ENCODE data around the gene ARCN1. TPM values are rescaled to one million over a fixed set of nuclear protein-coding genes. Genes with fewer than 3 reads are reported as not detected.

The ARCN1 gene
- 100 to 1,000 TPM in 3 of 4 donors, 10 to 100 TPM in 1; 89.7 to 135 (median 117) TPM for total RNA-seq

DNA sequence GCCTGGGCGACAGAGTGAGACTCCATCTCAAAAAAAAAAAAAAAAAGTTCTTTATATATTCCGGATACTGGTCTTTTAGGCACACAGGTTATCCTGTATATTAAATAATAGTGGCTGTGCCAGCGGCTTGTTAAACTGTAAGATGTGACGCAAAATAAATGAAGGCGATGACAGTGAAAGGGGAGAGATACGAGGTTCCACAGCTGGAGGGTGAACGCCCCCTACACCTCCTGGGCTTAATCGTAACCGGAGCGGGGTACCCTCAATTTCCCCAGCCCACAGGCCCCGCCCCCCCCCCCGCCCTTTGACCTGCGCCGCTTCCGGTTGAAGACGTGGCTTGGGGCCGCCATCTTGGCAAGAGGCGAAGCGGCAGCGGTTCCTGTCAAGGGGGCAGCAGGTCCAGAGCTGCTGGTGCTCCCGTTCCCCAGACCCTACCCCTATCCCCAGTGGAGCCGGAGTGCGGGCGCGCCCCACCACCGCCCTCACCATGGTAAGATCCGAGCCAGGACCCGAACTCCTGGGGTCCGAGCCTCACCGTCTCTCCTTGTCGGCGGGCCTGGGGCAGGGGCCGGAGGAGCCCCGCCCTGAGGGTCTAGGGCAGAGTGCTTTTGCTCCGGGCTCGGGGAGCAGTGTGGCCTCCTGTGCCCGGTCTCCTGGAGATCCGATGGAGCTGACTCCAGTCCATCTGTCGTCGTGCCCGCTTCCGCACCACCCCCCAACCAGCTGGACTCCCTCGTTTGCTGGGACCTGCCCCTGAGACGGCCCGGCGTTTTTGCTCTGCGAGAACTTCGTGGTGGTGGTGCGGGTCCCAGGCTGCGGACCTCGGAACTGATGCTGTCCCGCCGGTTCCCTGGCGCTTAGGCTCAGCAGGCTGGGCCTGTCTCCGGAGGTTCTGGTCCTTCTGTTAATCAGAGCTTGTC is at the start of gene ARCN1:
Gene ARCN1 (plus strand): TSS at position 349 of the 920 bp plus-strand sequence. CDS start 139 bp downstream, at position 488.
- no peak for DNase-seq (ENCODE audit: low spot score)
- TF ChIP-seq, protein P1, sequence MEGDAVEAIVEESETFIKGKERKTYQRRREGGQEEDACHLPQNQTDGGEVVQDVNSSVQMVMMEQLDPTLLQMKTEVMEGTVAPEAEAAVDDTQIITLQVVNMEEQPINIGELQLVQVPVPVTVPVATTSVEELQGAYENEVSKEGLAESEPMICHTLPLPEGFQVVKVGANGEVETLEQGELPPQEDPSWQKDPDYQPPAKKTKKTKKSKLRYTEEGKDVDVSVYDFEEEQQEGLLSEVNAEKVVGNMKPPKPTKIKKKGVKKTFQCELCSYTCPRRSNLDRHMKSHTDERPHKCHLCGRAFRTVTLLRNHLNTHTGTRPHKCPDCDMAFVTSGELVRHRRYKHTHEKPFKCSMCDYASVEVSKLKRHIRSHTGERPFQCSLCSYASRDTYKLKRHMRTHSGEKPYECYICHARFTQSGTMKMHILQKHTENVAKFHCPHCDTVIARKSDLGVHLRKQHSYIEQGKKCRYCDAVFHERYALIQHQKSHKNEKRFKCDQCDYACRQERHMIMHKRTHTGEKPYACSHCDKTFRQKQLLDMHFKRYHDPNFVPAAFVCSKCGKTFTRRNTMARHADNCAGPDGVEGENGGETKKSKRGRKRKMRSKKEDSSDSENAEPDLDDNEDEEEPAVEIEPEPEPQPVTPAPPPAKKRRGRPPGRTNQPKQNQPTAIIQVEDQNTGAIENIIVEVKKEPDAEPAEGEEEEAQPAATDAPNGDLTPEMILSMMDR (IDR thresholded peaks at IDR 0.05): no peak
- ATAC-seq (ENCODE audit: low FRiP score): peak; percentile 75

DNA sequence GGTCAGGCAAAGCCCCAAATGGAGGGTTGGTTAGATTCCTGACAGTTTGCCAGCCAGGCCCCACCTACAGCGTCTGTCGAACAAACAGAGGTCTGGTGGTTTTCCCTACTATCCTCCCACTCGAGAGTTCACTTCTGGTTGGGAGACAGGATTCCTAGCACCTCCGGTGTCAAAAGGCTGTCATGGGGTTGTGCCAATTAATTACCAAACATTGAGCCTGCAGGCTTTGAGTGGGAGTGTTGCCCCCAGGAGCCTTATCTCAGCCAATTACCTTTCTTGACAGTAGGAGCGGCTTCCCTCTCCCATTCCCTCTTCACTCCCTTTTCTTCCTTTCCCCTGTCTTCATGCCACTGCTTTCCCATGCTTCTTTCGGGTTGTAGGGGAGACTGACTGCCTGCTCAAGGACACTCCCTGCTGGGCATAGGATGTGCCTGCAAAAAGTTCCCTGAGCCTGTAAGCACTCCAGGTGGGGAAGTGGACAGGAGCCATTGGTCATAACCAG is 49.6 kb upstream of the ARCN1 start:
- ATAC-seq (ENCODE audit: low FRiP score): peak; percentile 77
- no peak for DNase-seq (ENCODE audit: low spot score)
- TF ChIP-seq, protein P1 (IDR thresholded peaks at IDR 0.05): no peak

DNA sequence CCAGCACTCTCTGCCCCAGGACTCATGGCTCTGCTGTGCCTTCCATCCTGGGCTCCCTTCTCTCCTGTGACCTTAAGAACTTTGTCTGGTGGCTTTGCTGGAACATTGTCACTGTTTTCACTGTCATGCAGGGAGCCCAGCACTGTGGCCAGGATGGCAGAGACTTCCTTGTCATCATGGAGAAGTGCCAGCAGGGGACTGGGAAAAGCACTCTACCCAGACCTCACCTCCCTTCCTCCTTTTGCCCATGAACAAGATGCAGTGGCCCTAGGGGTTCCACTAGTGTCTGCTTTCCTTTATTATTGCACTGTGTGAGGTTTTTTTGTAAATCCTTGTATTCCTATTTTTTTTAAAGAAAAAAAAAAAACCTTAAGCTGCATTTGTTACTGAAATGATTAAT is 47.9 kb upstream of the ARCN1 start:
- no peak for DNase-seq (ENCODE audit: low spot score)
- no peak for ATAC-seq (ENCODE audit: low FRiP score)
- TF ChIP-seq, protein P1 (IDR thresholded peaks at IDR 0.05): no peak

DNA sequence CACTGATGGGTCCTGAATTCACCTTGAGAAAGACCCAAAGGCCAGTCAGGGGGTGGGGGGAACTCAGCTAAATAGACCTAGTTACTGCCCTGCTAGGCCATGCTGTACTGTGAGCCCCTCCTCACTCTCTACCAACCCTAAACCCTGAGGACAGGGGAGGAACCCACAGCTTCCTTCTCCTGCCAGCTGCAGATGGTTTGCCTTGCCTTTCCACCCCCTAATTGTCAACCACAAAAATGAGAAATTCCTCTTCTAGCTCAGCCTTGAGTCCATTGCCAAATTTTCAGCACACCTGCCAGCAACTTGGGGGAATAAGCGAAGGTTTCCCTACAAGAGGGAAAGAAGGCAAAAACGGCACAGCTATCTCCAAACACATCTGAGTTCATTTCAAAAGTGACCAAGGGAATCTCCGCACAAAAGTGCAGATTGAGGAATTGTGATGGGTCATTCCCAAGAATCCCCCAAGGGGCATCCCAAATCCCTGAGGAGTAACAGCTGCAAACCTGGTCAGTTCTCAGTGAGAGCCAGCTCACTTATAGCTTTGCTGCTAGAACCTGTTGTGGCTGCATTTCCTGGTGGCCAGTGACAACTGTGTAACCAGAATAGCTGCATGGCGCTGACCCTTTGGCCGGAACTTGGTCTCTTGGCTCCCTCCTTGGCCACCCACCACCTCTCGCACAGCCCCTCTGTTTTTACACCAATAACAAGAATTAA is 47.3 kb upstream of the ARCN1 start:
- TF ChIP-seq, protein P1 (IDR thresholded peaks at IDR 0.05): no peak
- ATAC-seq (ENCODE audit: low FRiP score): no peak
- DNase-seq (ENCODE audit: low spot score): no peak

DNA sequence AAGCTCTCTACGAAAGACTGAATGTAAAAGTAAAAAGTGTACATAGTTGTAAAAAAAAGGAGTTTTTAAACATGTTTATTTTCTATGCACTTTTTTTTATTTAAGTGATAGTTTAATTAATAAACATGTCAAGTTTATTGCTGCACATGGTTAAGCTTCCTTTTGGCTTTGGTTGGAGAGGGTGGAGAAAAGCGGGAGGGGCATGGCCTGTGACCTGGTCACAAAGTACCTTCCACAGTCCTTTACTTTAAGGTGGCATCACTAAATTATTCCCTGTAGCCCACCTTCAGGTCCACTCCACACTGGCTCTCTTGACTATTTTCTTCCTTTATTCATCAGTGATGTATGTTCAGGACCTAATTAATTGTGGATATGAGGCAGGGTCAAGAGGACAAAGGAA is 45.5 kb upstream of the ARCN1 start:
- TF ChIP-seq, protein P1 (IDR thresholded peaks at IDR 0.05): no peak
- DNase-seq (ENCODE audit: low spot score) (no peak), ATAC-seq (ENCODE audit: low FRiP score) (no peak)

DNA sequence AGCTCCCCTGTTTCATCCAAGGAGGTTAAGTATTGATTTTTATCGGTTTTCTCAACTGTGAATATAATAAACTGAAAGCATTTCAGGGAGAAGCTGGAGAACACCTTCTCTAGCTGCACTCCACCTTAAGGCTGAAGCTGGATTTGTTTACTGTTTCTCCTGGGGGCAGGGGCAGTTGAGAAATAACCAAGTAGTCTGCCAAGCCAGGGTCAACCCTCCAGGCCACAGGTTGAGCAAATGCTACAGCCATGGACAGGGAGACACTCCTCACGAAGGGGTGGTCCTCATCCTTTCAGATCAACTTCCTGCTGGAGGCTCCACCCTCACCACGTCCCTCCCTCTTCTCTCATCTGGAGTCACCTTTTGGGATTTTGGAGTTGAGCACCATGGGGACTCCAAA is 45.1 kb upstream of the ARCN1 start, which contains the start of gene TTC36:
Gene TTC36 (plus strand): TSS at position 366 of the 400 bp plus-strand sequence. CDS start 21 bp downstream, at position 387.
- ATAC-seq (ENCODE audit: low FRiP score): no peak
- no peak for DNase-seq (ENCODE audit: low spot score)
- TF ChIP-seq, protein P1 (IDR thresholded peaks at IDR 0.05): no peak

All from omental fat pad (tissue), 4 donors.